HepG2 (cell line): ENCODE data around the gene COL5A1. TPM values are rescaled to one million over a fixed set of nuclear protein-coding genes. Genes with fewer than 3 reads are reported as not detected.

Experiments used
- ATAC-seq: fragments of 200-7000 bp; cut with Tn5 transposase; 3 replicates; pipeline ENCODE4 v1.9.1; 2020; ENCODE audit warnings: mild to moderate bottlenecking, moderate library complexity
- BruUV-seq: library from RNA; stranded (reverse); fragments of 400-500 nt; replicated peaks from 2 replicates; lab custom pipeline; 2021; lab: Mats Ljungman, UMichigan
- CTCF ChIA-PET: fragments of 300-600 bp; formaldehyde crosslinking; extraction: SDS; loops from one replicate; lab custom pipeline; 2021; ENCODE audit warnings: low total read pairs, inconsistent platforms, low intra/inter-chr PET ratio; lab: Yijun Ruan, JAX
- POLR2A ChIA-PET: fragments of 350-600 bp; sonication (Branson Sonifier 250); formaldehyde crosslinking; loops from one replicate; lab custom pipeline; 2020; ENCODE audit warnings: antibody characterized with exemption, inconsistent platforms; lab: Yijun Ruan, JAX
- DNase-seq: peaks from one replicate; pipeline ENCODE4 v3.0.0-alpha.2; 2015; ENCODE audit warnings: low spot score
- FAIRE-seq: peaks from 3 replicates; lab custom pipeline; 2011; peaks lifted over from hg19 to GRCh38; lab: Jason Lieb, UNC
- H2AFZ ChIP-seq: one replicate; pipeline ENCODE4 v1.6.1; 2011; ENCODE audit warnings: low read length, inconsistent platforms
- H3K27ac ChIP-seq: fragments of 300-600 bp; 3 replicates; pipeline ENCODE4 v1.8.0; 2011; ENCODE audit warnings: mixed run types, mild to moderate bottlenecking, mixed read lengths, low read length, inconsistent platforms; ENCODE audit not compliant: insufficient read depth; ENCODE audit errors: extremely low read length
- H3K27me3 ChIP-seq, 2 experiments: fragments of 200-600 bp in 1 of 2; 2 replicates in 1 of 2; 3 replicates in 1 of 2; pipeline versions ENCODE4 v1.6.0 to v1.8.0; 2011; ENCODE audit warnings: low read length in 2 of 2, mild to moderate bottlenecking in 2 of 2, moderate library complexity in 2 of 2, inconsistent platforms in 1 of 2; ENCODE audit not compliant: insufficient read depth in 2 of 2, control insufficient read depth in 1 of 2
- H3K36me3 ChIP-seq, 2 experiments: fragments of 200-600 bp in 1 of 2; replicated peaks in 1 of 2; 2 replicates in 1 of 2; 3 replicates in 1 of 2; pipeline versions ENCODE4 v1.5.1 to v1.8.0; 2011; ENCODE audit warnings: low read length in 2 of 2, inconsistent platforms in 1 of 2; ENCODE audit not compliant: insufficient read depth in 2 of 2, control insufficient read depth in 1 of 2
- H3K4me1 ChIP-seq: 2 replicates; pipeline ENCODE4 v1.5.1; 2012; ENCODE audit warnings: low read length, inconsistent platforms; ENCODE audit not compliant: insufficient read depth
- H3K4me2 ChIP-seq: 2 replicates; pipeline ENCODE4 v1.6.0; 2011; ENCODE audit warnings: low read depth, low read length, inconsistent platforms
- H3K4me3 ChIP-seq, 3 experiments: fragments of 200-600 bp in 1 of 3; sonication (generic), shearing (Covaris generic) in 1 of 3; replicated peaks in 1 of 3; 2 replicates each; pipeline ENCODE4 v1.5.1; 2011 to 2016; ENCODE audit warnings: low read length in 3 of 3, inconsistent platforms in 2 of 3, low read depth in 2 of 3, mild to moderate bottlenecking in 2 of 3, control low read depth in 1 of 3, mixed read lengths in 1 of 3; ENCODE audit not compliant: insufficient read depth in 1 of 3
- H3K79me2 ChIP-seq: one replicate; pipeline ENCODE4 v1.6.1; 2011; ENCODE audit warnings: low read length, inconsistent platforms; ENCODE audit not compliant: insufficient read depth
- H3K9ac ChIP-seq: 2 replicates; pipeline ENCODE4 v1.6.0; 2011; ENCODE audit warnings: mild to moderate bottlenecking, low read depth, low read length, inconsistent platforms; ENCODE audit not compliant: insufficient read depth
- H3K9me3 ChIP-seq: 2 replicates; pipeline ENCODE4 v1.5.1; 2012; ENCODE audit warnings: mild to moderate bottlenecking, low read length
- H4K20me1 ChIP-seq: 2 replicates; pipeline ENCODE4 v1.6.0; 2011; ENCODE audit warnings: inconsistent platforms, mild to moderate bottlenecking, low read length, moderate library complexity; ENCODE audit not compliant: insufficient read depth
- ATRX ChIP-seq: sonication (generic); formaldehyde crosslinking; IDR thresholded peaks from 2 replicates; pipeline ENCODE4 v1.4.0; 2020; ENCODE audit warnings: missing genetic modification reagents, borderline replicate concordance
- FOSL1 ChIP-seq: sonication (generic); formaldehyde crosslinking; IDR thresholded peaks from 2 replicates; pipeline ENCODE4 v1.9.0; 2021; ENCODE audit warnings: missing genetic modification reagents, borderline replicate concordance
- FOXC1 ChIP-seq: sonication (generic); formaldehyde crosslinking; IDR thresholded peaks from 2 replicates; pipeline ENCODE4 v1.8.0; 2022; ENCODE audit warnings: mild to moderate bottlenecking, missing genetic modification reagents, borderline replicate concordance
- KLF11 ChIP-seq: IDR thresholded peaks from 2 replicates; pipeline ENCODE4 v1.6.1; 2016; ENCODE audit warnings: missing compliant biosample characterization
- NCOA5 ChIP-seq: sonication (generic); formaldehyde crosslinking; IDR thresholded peaks from 2 replicates; pipeline ENCODE4 v1.4.0; 2020; ENCODE audit warnings: missing genetic modification reagents
- ZBTB43 ChIP-seq: sonication (generic); formaldehyde crosslinking; conservative IDR thresholded peaks from 2 replicates; pipeline ENCODE4 v1.4.0; 2020; ENCODE audit warnings: missing genetic modification reagents
- ZNF138 ChIP-seq: sonication (generic); formaldehyde crosslinking; IDR thresholded peaks from 2 replicates; pipeline ENCODE4 v1.5.0; 2020; ENCODE audit warnings: mild to moderate bottlenecking, low read depth, missing genetic modification reagents
- ZNF317 ChIP-seq: sonication (generic); formaldehyde crosslinking; IDR thresholded peaks from 2 replicates; pipeline ENCODE4 v1.5.0; 2020; ENCODE audit warnings: mild to moderate bottlenecking, missing genetic modification reagents
- ZNF383 ChIP-seq: sonication (generic); formaldehyde crosslinking; IDR thresholded peaks from 2 replicates; pipeline ENCODE4 v1.4.0; 2020; ENCODE audit warnings: missing genetic modification reagents, mild to moderate bottlenecking, borderline replicate concordance
- ZNF564 ChIP-seq: sonication (generic); formaldehyde crosslinking; IDR thresholded peaks from 2 replicates; pipeline ENCODE4 v1.8.1; 2023; ENCODE audit warnings: mild to moderate bottlenecking, missing genetic modification reagents
- ZNF569 ChIP-seq: sonication (generic); formaldehyde crosslinking; IDR thresholded peaks from 2 replicates; pipeline ENCODE4 v1.5.0; 2020; ENCODE audit warnings: mild to moderate bottlenecking, missing genetic modification reagents, moderate library complexity, borderline replicate concordance
- ZNF773 ChIP-seq: sonication (generic); formaldehyde crosslinking; IDR thresholded peaks from 2 replicates; pipeline ENCODE4 v1.4.0; 2020; ENCODE audit warnings: missing genetic modification reagents, borderline replicate concordance
- WGBS: methylation state at CpG from one replicate; pipeline ENCODE4 v1.1.6; 2017; ENCODE audit warnings: low lambda C conversion rate; 5-methylcytosine and 5-hydroxymethylcytosine counted together
- in situ Hi-C: cut with HindIII; loops from 2 replicates; pipeline ENCODE4 v1.10.0; 2017; ENCODE audit warnings: low pct_unique_long_range_greater_than_20kb; ENCODE audit not compliant: extremely low pct_ligation_motif_present
- intact Hi-C: fragments of 100-400 bp; cut with micrococcal nuclease; formaldehyde crosslinking; loops from one replicate; pipeline ENCODE4 v1.10.0; 2022; ENCODE audit not compliant: unreplicated experiment
- microRNA-seq: library from miRNA; unstranded; fragments of <30 nt; microRNA quantifications from one replicate; pipeline ENCODE4, GENCODE V29; 2020
- polyA plus RNA-seq, 8 experiments: library from polyadenylated mRNA; depleted of rRNA in 3 of 8; stranded (reverse) in 7 of 8; unstranded in 1 of 8; fragments of >200 nt; fragmentation: Illumina TruSeq in 4 of 8; extraction: Trizol in 4 of 8; gene quantifications; 2 replicates each; pipeline versions ENCODE4 v1.2.1 to v1.2.3, GENCODE V29; 2011 to 2016; ENCODE audit warnings: low read depth in 4 of 8, missing spikeins in 1 of 8, mixed read lengths in 1 of 8; ENCODE audit not compliant: insufficient read depth in 1 of 8
- small RNA-seq, 3 experiments: library from RNA; depleted of rRNA; stranded (forward); fragments of <200 nt; gene quantifications; one replicate each; pipeline ENCODE3, GENCODE V24; 2012; ENCODE audit warnings: low read depth in 2 of 3, low replicate concordance in 1 of 3; ENCODE audit not compliant: insufficient read length in 3 of 3, insufficient read depth in 2 of 3
- total RNA-seq, 5 experiments: library from RNA; depleted of rRNA; stranded (reverse); fragments of >200 nt; fragmentation: Illumina TruSeq; extraction: Trizol; gene quantifications; 2 replicates each; pipeline ENCODE4 v1.2.3, GENCODE V29; 2016; ENCODE audit warnings: low read depth in 1 of 5
- TF ChIP-seq, protein P1 (sequence below): sonication (generic); formaldehyde crosslinking; IDR thresholded peaks from 2 replicates; pipeline ENCODE4 v1.4.0; 2020; ENCODE audit warnings: mild to moderate bottlenecking, missing genetic modification reagents

COL5A1 gene
- total and polyA plus RNA-seq, 2 of the 13 experiments (the other 11 are each of a cell fraction or from before 2014, with no cell fraction given) = not detected

DNA sequence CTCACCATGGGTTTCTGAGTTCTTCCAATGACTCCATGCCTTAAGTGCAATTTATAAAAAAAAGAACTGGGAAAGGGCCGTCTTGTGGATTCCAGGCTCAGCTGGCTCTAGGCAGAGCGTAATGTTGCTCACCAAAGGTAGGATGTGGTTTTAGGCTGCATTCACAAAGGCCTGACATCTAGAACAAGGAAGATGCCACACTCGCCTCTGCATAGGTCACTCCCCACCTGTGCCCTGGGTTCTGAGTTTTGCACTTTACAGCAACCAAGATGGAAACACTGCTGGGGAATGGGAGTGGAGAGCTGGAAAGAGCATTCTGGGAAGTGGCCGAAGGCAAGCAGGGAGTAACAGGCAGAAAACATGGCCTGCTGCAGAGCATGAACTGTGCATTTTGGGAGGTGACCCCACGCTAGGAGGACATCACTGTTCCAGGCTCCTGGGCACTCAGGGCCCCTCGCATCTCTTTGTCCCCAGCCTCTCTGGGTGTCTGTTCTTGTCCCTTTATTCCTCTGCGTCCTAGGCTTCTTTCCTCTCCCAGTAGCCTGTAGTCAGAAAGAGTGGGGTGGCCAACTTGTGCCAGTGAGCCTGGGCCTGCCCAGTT, 251.3 kb downstream of the COL5A1 start:
- Histone ChIP-seq H3K9ac (no peak overlapping the region), H3K4me3 (no peak overlapping the region), H3K9me3 (no peaks in the 10 kb centered on the region), H3K79me2 (no peaks in the 10 kb centered on the region), H3K27ac (no peak overlapping the region), H2AFZ (no peak overlapping the region), H4K20me1 (no peaks in the 10 kb centered on the region), H3K27me3 (peaks cover 5 to 46% of the 10 kb centered on the region in 2 experiments; a peak in 3 of 5 replicates), H3K4me1 (no peaks in the 10 kb centered on the region), H3K4me2 (no peak overlapping the region), H3K36me3 (no peaks in the 10 kb centered on the region)
- intact Hi-C loops = no loop called here
- no peak for ATAC-seq
- CTCF ChIA-PET = no interaction called here
- no TSS peak for BruUV-seq
- TF ChIP-seq ZNF383 (CRISPR knock-in tag) (no peak), NCOA5 (CRISPR knock-in tag) (no peak), ATRX (CRISPR knock-in tag) (no peak), FOXC1 (CRISPR knock-in tag) (no peak), ZNF564 (no peak), ZNF569 (CRISPR knock-in tag) (no peak), ZNF773 (CRISPR knock-in tag) (no peak), KLF11 (no peak), ZBTB43 (CRISPR knock-in tag) (no peak), ZNF138 (CRISPR knock-in tag) (no peak), ZNF317 (no peak), FOSL1 (no peak)
- TF ChIP-seq, protein P1, sequence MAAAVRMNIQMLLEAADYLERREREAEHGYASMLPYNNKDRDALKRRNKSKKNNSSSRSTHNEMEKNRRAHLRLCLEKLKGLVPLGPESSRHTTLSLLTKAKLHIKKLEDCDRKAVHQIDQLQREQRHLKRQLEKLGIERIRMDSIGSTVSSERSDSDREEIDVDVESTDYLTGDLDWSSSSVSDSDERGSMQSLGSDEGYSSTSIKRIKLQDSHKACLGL = no peak
- POLR2A ChIA-PET = no interaction called here
- in situ Hi-C loops = no loop called here
- no peak for FAIRE-seq
- DNase-seq = no peak
- 9% methylated on average over 6 of the region's 7 CpGs for WGBS

Small RNA genes lying within 50 kb of the gene (microRNA-seq; reads per million reads assigned to microRNA genes)
- not detected for gene MIR3689A
- not detected for gene MIR3689B
- gene MIR3689C = not detected
- gene MIR3689D1 = not detected
- gene MIR3689D2 = not detected
- not detected for gene MIR3689E
- 0.51 reads per million for gene MIR3689F

Small RNA genes lying within 50 kb of the gene (small RNA-seq; reads per million reads assigned to genes)
- 0 reads per million in 3 experiments for gene AL603650.1
- 0 reads per million in 3 experiments for gene MIR3689A
- gene MIR3689B = 0 reads per million in 3 experiments
- 0 reads per million in 3 experiments for gene MIR3689C
- gene MIR3689D1 = 0 reads per million in 3 experiments
- gene MIR3689D2 = 0 reads per million in 3 experiments
- 0 reads per million in 3 experiments for gene MIR3689E
- gene MIR3689F = 0 reads per million in 3 experiments

Other genes starting within 250 kb of the COL5A1 start
- gene FCN2, start 239.0 kb downstream of the COL5A1 start, total RNA-seq (2016; rRNA removed; fragmentation: Illumina TruSeq; extraction: Trizol) = not detected in 2 replicates
- not detected in 2 replicates for gene FCN2, start 239.0 kb downstream of the COL5A1 start, polyA plus RNA-seq (2011; rRNA removed)